ENCODE data around the gene CBR1. TPM values are rescaled to one million over a fixed set of nuclear protein-coding genes. Genes with fewer than 3 reads are reported as not detected.

CBR1 gene
- total RNA-seq, 1 donor from 2014 or later, result 120 TPM

GRCh38 chr21:36027347-36027746 lies 42.5 kb upstream of the CBR1 start:
- no peak for TF ChIP-seq CTCF (IDR thresholded peaks at IDR 0.05; ENCODE audit: insufficient read depth, low read length, poor library complexity, severe bottlenecking)
- DNase-seq (ENCODE audit: low read depth), result no peak
- Histone ChIP-seq H3K36me3 (ENCODE audit: control insufficient read depth, insufficient read depth, low read length) (no peaks in the 10 kb centered on the region), H3K27me3 (ENCODE audit: control insufficient read depth, insufficient read depth, low read length) (no peaks in the 10 kb centered on the region), H3K4me3 (ENCODE audit: low read depth, low read length) (no peak overlapping the region)

- no peak for DNase-seq (ENCODE audit: low read depth)
- peak; percentile 91 for TF ChIP-seq CTCF (IDR thresholded peaks at IDR 0.05; ENCODE audit: insufficient read depth, low read length, poor library complexity, severe bottlenecking)
These were observed 41.4 kb upstream of the CBR1 start for GRCh38 chr21:36028127-36029069.

GRCh38 chr21:36029309-36029708 lies 40.5 kb upstream of the CBR1 start:
- Histone ChIP-seq H3K36me3 (ENCODE audit: control insufficient read depth, insufficient read depth, low read length) (no peaks in the 10 kb centered on the region), H3K27me3 (ENCODE audit: control insufficient read depth, insufficient read depth, low read length) (no peaks in the 10 kb centered on the region), H3K4me3 (ENCODE audit: low read depth, low read length) (no peak overlapping the region)
- no peak for DNase-seq (ENCODE audit: low read depth)
- no peak for TF ChIP-seq CTCF (IDR thresholded peaks at IDR 0.05; ENCODE audit: insufficient read depth, low read length, poor library complexity, severe bottlenecking)

More at GRCh38 chr21:36028127-36029069, 41.4 kb upstream of the CBR1 start:
- Histone ChIP-seq H3K36me3 (ENCODE audit: control insufficient read depth, insufficient read depth, low read length) (no peaks in the 10 kb centered on the region), H3K27me3 (ENCODE audit: control insufficient read depth, insufficient read depth, low read length) (no peaks in the 10 kb centered on the region), H3K4me3 (ENCODE audit: low read depth, low read length) (no peak overlapping the region)

- no peak for TF ChIP-seq CTCF (IDR thresholded peaks at IDR 0.05; ENCODE audit: insufficient read depth, low read length, poor library complexity, severe bottlenecking)
- Histone ChIP-seq H3K36me3 (ENCODE audit: control insufficient read depth, insufficient read depth, low read length) (peaks cover 2% of the 10 kb centered on the region), H3K27me3 (ENCODE audit: control insufficient read depth, insufficient read depth, low read length) (no peaks in the 10 kb centered on the region), H3K4me3 (ENCODE audit: low read depth, low read length) (no peak overlapping the region)
- no peak for DNase-seq (ENCODE audit: low read depth)
These were observed 39.1 kb upstream of the CBR1 start for GRCh38 chr21:36030581-36031189.

GRCh38 chr21:36032647-36033406 lies 37.0 kb upstream of the CBR1 start:
- H3K36me3 ChIP-seq (ENCODE audit: control insufficient read depth, insufficient read depth, low read length), result peaks cover 2% of the 10 kb centered on the region
- TF ChIP-seq CTCF (IDR thresholded peaks at IDR 0.05; ENCODE audit: insufficient read depth, low read length, poor library complexity, severe bottlenecking), result no peak
- DNase-seq (ENCODE audit: low read depth), result no peak

More at GRCh38 chr21:36032647-36033406, 37.0 kb upstream of the CBR1 start:
- Histone ChIP-seq H3K4me3 (ENCODE audit: low read depth, low read length) (no peak overlapping the region), H3K27me3 (ENCODE audit: control insufficient read depth, insufficient read depth, low read length) (no peaks in the 10 kb centered on the region)
